K562 (cell line): Measurements from ENCODE around the gene BAIAP2. TPM values are rescaled to one million over a fixed set of nuclear protein-coding genes. Genes with fewer than 3 reads are reported as not detected.

Source experiments
- ATAC-seq: fragments of 200-7000 bp; cut with Tn5 transposase; 3 replicates; pipeline ENCODE4 v1.9.1; 2020; ENCODE audit warnings: moderate library complexity
- BruUV-seq: library from RNA; stranded (reverse); fragments of 400-500 nt; replicated peaks from 2 replicates; lab custom pipeline; 2021; lab: Mats Ljungman, UMichigan
- CTCF ChIA-PET: fragments of 300-600 bp; formaldehyde crosslinking; extraction: SDS; loops from one replicate; lab custom pipeline; 2021; ENCODE audit warnings: low intra/inter-chr PET ratio; lab: Yijun Ruan, JAX
- POLR2A ChIA-PET: fragments of 300-600, 350-650 bp; sonication (Branson Sonifier 250); formaldehyde crosslinking; extraction: SDS; loops from one replicate; lab custom pipeline; 2021; ENCODE audit warnings: antibody characterized with exemption, inconsistent platforms; lab: Yijun Ruan, JAX
- DNase-seq, 4 experiments: peaks; one replicate each; pipeline versions ENCODE4 v3.0.0 to v3.0.0-alpha.2; 2011 to 2018; ENCODE audit warnings: low spot score in 3 of 4, mixed read lengths in 3 of 4; ENCODE audit errors: extremely low read depth in 1 of 4
- FAIRE-seq: peaks from 2 replicates; lab custom pipeline; 2011; peaks lifted over from hg19 to GRCh38; lab: Jason Lieb, UNC
- H2AFZ ChIP-seq: 2 replicates; pipeline ENCODE4 v1.6.0; 2011; ENCODE audit warnings: low read depth, low read length, control low read depth, inconsistent platforms
- H3K27ac ChIP-seq: fragments of 200-600 bp; 3 replicates; pipeline ENCODE4 v1.8.0; 2011; ENCODE audit warnings: low read depth, mild to moderate bottlenecking, control low read depth, inconsistent platforms, low read length, moderate library complexity, mixed read lengths; ENCODE audit errors: extremely low read depth
- H3K27me3 ChIP-seq, 2 experiments: fragments of 300-600 bp in 1 of 2; 2 replicates in 1 of 2; 3 replicates in 1 of 2; pipeline versions ENCODE4 v1.6.0 to v1.8.0; 2011; ENCODE audit warnings: inconsistent platforms in 2 of 2, low read length in 2 of 2, mild to moderate bottlenecking in 1 of 2, mixed read lengths in 1 of 2, moderate library complexity in 1 of 2; ENCODE audit not compliant: control insufficient read depth in 2 of 2, insufficient read depth in 2 of 2
- H3K36me3 ChIP-seq: fragments of 300-600 bp; 3 replicates; pipeline ENCODE4 v1.8.0; 2011; ENCODE audit warnings: mild to moderate bottlenecking, low read length, inconsistent platforms; ENCODE audit not compliant: control insufficient read depth, insufficient read depth
- H3K4me1 ChIP-seq, 2 experiments: fragments of 200-600 bp in 1 of 2; replicated peaks in 1 of 2; 2 replicates in 1 of 2; 3 replicates in 1 of 2; pipeline versions ENCODE4 v1.5.1 to v1.8.0; 2011; ENCODE audit warnings: inconsistent platforms in 2 of 2, low read length in 2 of 2, mild to moderate bottlenecking in 1 of 2, mixed read lengths in 1 of 2, moderate library complexity in 1 of 2; ENCODE audit not compliant: control insufficient read depth in 2 of 2, insufficient read depth in 2 of 2
- H3K4me2 ChIP-seq: 2 replicates; pipeline ENCODE4 v1.6.1; 2011; ENCODE audit warnings: low read length, control low read depth, inconsistent platforms, mixed read lengths; ENCODE audit not compliant: insufficient read depth
- H3K4me3 ChIP-seq: fragments of 200-600 bp; sonication (generic), shearing (Covaris generic); 2 replicates; pipeline ENCODE4 v1.5.1; 2016; ENCODE audit warnings: control low read depth, inconsistent platforms
- H3K79me2 ChIP-seq: fragments of 200-600 bp; 3 replicates; pipeline ENCODE4 v1.8.0; 2011; ENCODE audit warnings: low read length, inconsistent platforms; ENCODE audit not compliant: control insufficient read depth, insufficient read depth
- H3K9ac ChIP-seq, 2 experiments: 2 replicates each; pipeline versions ENCODE4 v1.6.0 to v1.6.1; 2011; ENCODE audit warnings: low read depth in 2 of 2, low read length in 2 of 2, control low read depth in 1 of 2, inconsistent platforms in 1 of 2, mild to moderate bottlenecking in 1 of 2, mixed read lengths in 1 of 2; ENCODE audit not compliant: insufficient read depth in 1 of 2
- H3K9me1 ChIP-seq: one replicate; pipeline ENCODE4 v1.6.0; 2011; ENCODE audit warnings: inconsistent platforms, mild to moderate bottlenecking, low read length, moderate library complexity; ENCODE audit not compliant: control insufficient read depth, insufficient read depth
- H3K9me3 ChIP-seq: replicated peaks from 2 replicates; pipeline ENCODE4 v1.5.1; 2011; ENCODE audit warnings: low read depth, low read length, inconsistent platforms; ENCODE audit not compliant: control insufficient read depth, insufficient read depth
- H4K20me1 ChIP-seq: replicated peaks from 2 replicates; pipeline ENCODE4 v1.6.1; 2011; ENCODE audit warnings: low read length, inconsistent platforms, mixed read lengths; ENCODE audit not compliant: control insufficient read depth, insufficient read depth
- FOXJ3 ChIP-seq: sonication (generic); formaldehyde crosslinking; IDR thresholded peaks from 2 replicates; pipeline ENCODE4 v1.4.0; 2020; ENCODE audit warnings: mild to moderate bottlenecking, missing genetic modification reagents
- KAT7 ChIP-seq: sonication (generic); formaldehyde crosslinking; IDR thresholded peaks from 2 replicates; pipeline ENCODE4 v1.8.0; 2022; ENCODE audit warnings: missing genetic modification reagents, mild to moderate bottlenecking, borderline replicate concordance
- KDM5B ChIP-seq: fragments of 200-600 bp; sonication (generic); IDR thresholded peaks from 2 replicates; pipeline ENCODE4 v1.6.1; 2012; ENCODE audit warnings: low read depth, mild to moderate bottlenecking, moderate library complexity, low read length, control low read depth, inconsistent platforms; ENCODE audit not compliant: insufficient replicate concordance
- TAF1 ChIP-seq: IDR thresholded peaks from 2 replicates; pipeline ENCODE4 v1.6.1; 2011; ENCODE audit warnings: mild to moderate bottlenecking, low read length, moderate library complexity; ENCODE audit not compliant: insufficient read depth, control insufficient read depth, severe bottlenecking; ENCODE audit errors: extremely low read depth
- WGBS: fragments of 100-300 bp; shearing (Covaris generic); methylation state at CpG from one replicate; pipeline ENCODE4 v1.1.6; 2016; ENCODE audit warnings: low coverage, mixed read lengths; ENCODE audit not compliant: insufficient coverage; ENCODE audit errors: missing lambda C conversion rate; 5-methylcytosine and 5-hydroxymethylcytosine counted together
- in situ Hi-C: fragments of 300-500 bp; cut with MboI; formaldehyde crosslinking; loops from 4 replicates; pipeline ENCODE4 v1.15.0; 2018; ENCODE audit warnings: inconsistent platforms, mixed read lengths
- intact Hi-C: fragments of 100-400 bp; cut with micrococcal nuclease; formaldehyde crosslinking; loops from 2 replicates; pipeline ENCODE4 v1.14.2; 2022
- polyA plus RNA-seq, 8 experiments: library from polyadenylated mRNA; depleted of rRNA in 4 of 8; stranded (reverse) in 5 of 8; unstranded in 3 of 8; fragments of >200 nt; fragmentation: Nextera tagmentation in 2 of 8; fragmentation: Illumina TruSeq in 1 of 8; extraction: Ambion mirVana in 2 of 8; extraction: Trizol in 1 of 8; gene quantifications; 2 replicates each; pipeline versions ENCODE4 v1.2.1 to v1.2.3, GENCODE V29; 2011 to 2014; ENCODE audit warnings: inconsistent platforms in 1 of 8, missing spikeins in 1 of 8
- total RNA-seq, 7 experiments: library from RNA; depleted of rRNA in 6 of 7; stranded (reverse); fragments of >200 nt in 6 of 7; fragmentation: Illumina TruSeq in 2 of 7; extraction: Trizol in 2 of 7; gene quantifications; 2 replicates each; pipeline versions ENCODE4 v1.2.1 to v1.2.3, GENCODE V29; 2011 to 2021; ENCODE audit warnings: low replicate concordance in 1 of 7
- TF ChIP-seq, protein P1 (sequence below): fragments of 200-800 bp; sonication (Bioruptor generic); IDR thresholded peaks from 2 replicates; pipeline ENCODE4 v1.6.1; 2017; ENCODE audit warnings: missing genetic modification characterization, missing compliant biosample characterization

BAIAP2 gene
- total and polyA plus RNA-seq, 9 of the 15 experiments (the other 6 are each of a cell fraction or from before 2014, with no cell fraction given) = 2.3 to 51.6 (median 18.4) TPM

DNA sequence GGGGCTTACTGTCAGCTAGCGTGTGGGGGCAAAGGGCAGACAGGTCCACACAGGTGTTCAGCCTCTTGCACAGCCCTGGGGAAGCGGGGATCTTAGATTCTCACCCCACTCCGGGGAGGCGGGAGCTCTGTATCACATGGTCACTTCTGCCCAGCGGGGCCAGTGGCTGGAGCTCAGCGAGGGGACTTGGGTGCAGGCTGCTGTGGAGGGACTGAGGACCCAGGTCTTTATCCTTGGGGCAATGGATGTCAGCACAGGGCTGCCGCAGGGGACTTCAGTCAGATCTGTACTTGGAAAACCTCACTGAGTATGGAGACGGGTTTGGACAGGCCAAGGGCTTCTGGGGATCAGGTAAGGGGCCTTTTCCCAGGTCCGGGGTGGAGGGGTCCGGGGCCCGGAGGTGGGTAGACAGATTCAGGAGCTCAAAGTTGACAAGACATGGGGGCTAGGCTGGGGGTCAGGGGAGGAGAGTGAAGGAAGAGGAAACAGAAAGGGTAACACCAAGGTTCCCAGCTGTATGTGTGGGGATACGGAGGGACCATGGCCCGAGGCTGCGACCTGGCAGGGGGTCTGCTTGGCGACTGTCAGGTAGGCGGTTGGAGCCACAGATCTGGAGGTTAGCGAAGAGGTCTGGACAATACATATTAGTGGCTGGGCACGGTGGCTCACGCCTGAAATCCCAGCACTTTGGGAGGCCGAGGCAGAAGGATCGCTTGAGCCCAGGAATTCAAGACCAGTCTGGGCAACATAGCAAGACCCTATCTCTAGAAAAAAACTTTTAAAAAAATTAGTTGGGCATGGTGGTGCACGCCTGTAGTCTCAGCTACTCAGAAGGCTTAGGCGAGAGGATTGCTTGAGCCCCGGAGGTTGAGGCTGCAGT is 15.1 kb upstream of the BAIAP2 start:
- peak; percentile 23 for ATAC-seq
- H3K4me3 ChIP-seq = peak overlapping the region; percentile 53
- H3K9ac ChIP-seq = peak overlapping the region; percentile 72 to 88
- H3K9me1 ChIP-seq = no peaks in the 10 kb centered on the region
- ChIA-PET CTCF (interaction anchor here (0.5 kb wide), 1 partner anchor 15 kb away, joined by 5 read pairs; no protein-coding TSS in a partner anchor), POLR2A (interaction anchor here (0.5 to 2.4 kb wide), 14 partner anchors 9 to 1202 kb away, joined by 3 to 13 read pairs (median 3); partner anchors contain the start of genes NDUFAF8, PPP1R27 and TEPSIN)
- H3K27ac ChIP-seq = peak overlapping the region; percentile 92
- H3K27me3 ChIP-seq = no peaks in the 10 kb centered on the region
- H3K79me2 ChIP-seq = peaks cover 21% of the 10 kb centered on the region; the same call in 2 of the 3 replicates
- in situ Hi-C loops (no loop called here), intact Hi-C loops (loop anchor here (5.0 to 10.0 kb wide), 2 partner anchors 77 to 215 kb away; partner anchors contain the start of genes NDUFAF8 and TEPSIN)
- peak overlapping the region; percentile 71 for H2AFZ ChIP-seq
- no peak for FAIRE-seq
- H3K9me3 ChIP-seq = peaks cover 8% of the 10 kb centered on the region
- no TSS peak for BruUV-seq
- 66% methylated on average over 20 of the region's 24 CpGs for WGBS
- H4K20me1 ChIP-seq = no peaks in the 10 kb centered on the region
- no peaks in the 10 kb centered on the region; the same call in 2 of the 3 replicates for H3K36me3 ChIP-seq
- peak in 3 of 4 experiments; percentile 40 to 52 (median 41) for DNase-seq
- peaks cover 47 to 51% of the 10 kb centered on the region in 2 experiments for H3K4me1 ChIP-seq
- peak overlapping the region; percentile 97 for H3K4me2 ChIP-seq
- TF ChIP-seq KDM5B = peak; percentile 1
- TF ChIP-seq KAT7 (CRISPR knock-in tag) = no peak
- TF ChIP-seq, protein P1, sequence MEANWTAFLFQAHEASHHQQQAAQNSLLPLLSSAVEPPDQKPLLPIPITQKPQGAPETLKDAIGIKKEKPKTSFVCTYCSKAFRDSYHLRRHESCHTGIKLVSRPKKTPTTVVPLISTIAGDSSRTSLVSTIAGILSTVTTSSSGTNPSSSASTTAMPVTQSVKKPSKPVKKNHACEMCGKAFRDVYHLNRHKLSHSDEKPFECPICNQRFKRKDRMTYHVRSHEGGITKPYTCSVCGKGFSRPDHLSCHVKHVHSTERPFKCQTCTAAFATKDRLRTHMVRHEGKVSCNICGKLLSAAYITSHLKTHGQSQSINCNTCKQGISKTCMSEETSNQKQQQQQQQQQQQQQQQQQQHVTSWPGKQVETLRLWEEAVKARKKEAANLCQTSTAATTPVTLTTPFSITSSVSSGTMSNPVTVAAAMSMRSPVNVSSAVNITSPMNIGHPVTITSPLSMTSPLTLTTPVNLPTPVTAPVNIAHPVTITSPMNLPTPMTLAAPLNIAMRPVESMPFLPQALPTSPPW (CRISPR knock-in tag) = 0 out of 2 replicates have a peak, but pooled peaks have one; percentile 3
- TF ChIP-seq FOXJ3 (CRISPR knock-in tag) = no peak
- peak; percentile 9 for TF ChIP-seq TAF1
